Large intestine (tissue), 3 donors: Measurements from ENCODE around the gene BRF1. TPM values are rescaled to one million over a fixed set of nuclear protein-coding genes. Genes with fewer than 3 reads are reported as not detected.

Source experiments
- DNase-seq, 2 donors: peaks; one replicate each; pipeline versions ENCODE4 v3.0.0 to v3.0.0-alpha.2; 2013
- H3K27ac ChIP-seq: one replicate; pipeline ENCODE4 v1.5.1; 2013; ENCODE audit warnings: low read length
- H3K27me3 ChIP-seq: 2 replicates; pipeline ENCODE4 v1.6.1; 2013; ENCODE audit warnings: low read length; ENCODE audit not compliant: control insufficient read depth, insufficient read depth
- H3K36me3 ChIP-seq: 2 replicates; pipeline ENCODE4 v1.6.1; 2013; ENCODE audit warnings: low read length; ENCODE audit not compliant: control insufficient read depth, insufficient read depth
- H3K4me1 ChIP-seq: one replicate; pipeline ENCODE4 v1.6.1; 2013; ENCODE audit warnings: low read length; ENCODE audit not compliant: control insufficient read depth, insufficient read depth
- H3K4me3 ChIP-seq: one replicate; pipeline ENCODE4 v1.5.1; 2013; ENCODE audit warnings: low read length
- H3K9me3 ChIP-seq: one replicate; pipeline ENCODE4 v1.6.1; 2013; ENCODE audit warnings: mild to moderate bottlenecking, low read depth, low read length, moderate library complexity; ENCODE audit not compliant: control insufficient read depth
- WGBS: methylation state at CpG from one replicate; pipeline ENCODE4 v1.1.5; 2013; ENCODE audit warnings: low lambda C conversion rate; ENCODE audit not compliant: insufficient coverage; 5-methylcytosine and 5-hydroxymethylcytosine counted together
- polyA plus RNA-seq: library from polyadenylated mRNA; unstranded; fragments of 120-200 nt; gene quantifications from one replicate; pipeline ENCODE4 v1.2.1, GENCODE V29; 2013

BRF1 gene
- polyA plus RNA-seq, 1 donor, result 21.6 TPM

DNA sequence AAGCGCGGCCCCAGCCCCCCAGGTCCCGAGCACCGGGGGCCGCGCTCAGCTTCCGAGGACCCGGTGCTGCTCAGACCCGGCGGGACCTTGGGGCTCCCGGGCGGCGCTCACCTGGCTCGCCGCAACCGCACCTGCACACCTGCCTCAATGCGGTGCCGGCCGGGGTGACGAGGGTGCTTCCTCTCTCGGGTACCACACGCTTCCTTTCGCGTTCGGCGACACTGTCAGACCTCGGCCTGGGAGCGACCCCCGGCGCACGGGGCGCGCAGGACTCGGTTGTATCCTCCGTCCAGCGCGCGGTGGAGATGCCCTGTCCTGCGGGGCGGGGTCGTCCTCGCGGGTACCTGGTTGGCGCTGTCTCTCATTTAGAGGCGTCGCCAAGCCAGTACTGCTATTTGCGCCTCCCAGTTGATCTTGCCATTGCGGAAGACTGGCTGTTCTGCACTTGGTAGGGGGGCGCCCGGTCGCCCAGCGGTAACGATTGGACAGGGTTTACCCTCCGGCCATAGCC, 14.5 kb upstream of the BRF1 start:
- peak in 1 of 2 donors; percentile 62 for DNase-seq
- peaks cover 22% of the 10 kb centered on the region for H3K4me1 ChIP-seq
- H3K27me3 ChIP-seq, result no peaks in the 10 kb centered on the region
- no peaks in the 10 kb centered on the region for H3K9me3 ChIP-seq
- peak overlapping the region; percentile 64 for H3K4me3 ChIP-seq
- H3K36me3 ChIP-seq, result no peaks in the 10 kb centered on the region
- no peak overlapping the region for H3K27ac ChIP-seq
- WGBS, result no CpG with 5 or more reads among the region's 54 CpGs

DNA sequence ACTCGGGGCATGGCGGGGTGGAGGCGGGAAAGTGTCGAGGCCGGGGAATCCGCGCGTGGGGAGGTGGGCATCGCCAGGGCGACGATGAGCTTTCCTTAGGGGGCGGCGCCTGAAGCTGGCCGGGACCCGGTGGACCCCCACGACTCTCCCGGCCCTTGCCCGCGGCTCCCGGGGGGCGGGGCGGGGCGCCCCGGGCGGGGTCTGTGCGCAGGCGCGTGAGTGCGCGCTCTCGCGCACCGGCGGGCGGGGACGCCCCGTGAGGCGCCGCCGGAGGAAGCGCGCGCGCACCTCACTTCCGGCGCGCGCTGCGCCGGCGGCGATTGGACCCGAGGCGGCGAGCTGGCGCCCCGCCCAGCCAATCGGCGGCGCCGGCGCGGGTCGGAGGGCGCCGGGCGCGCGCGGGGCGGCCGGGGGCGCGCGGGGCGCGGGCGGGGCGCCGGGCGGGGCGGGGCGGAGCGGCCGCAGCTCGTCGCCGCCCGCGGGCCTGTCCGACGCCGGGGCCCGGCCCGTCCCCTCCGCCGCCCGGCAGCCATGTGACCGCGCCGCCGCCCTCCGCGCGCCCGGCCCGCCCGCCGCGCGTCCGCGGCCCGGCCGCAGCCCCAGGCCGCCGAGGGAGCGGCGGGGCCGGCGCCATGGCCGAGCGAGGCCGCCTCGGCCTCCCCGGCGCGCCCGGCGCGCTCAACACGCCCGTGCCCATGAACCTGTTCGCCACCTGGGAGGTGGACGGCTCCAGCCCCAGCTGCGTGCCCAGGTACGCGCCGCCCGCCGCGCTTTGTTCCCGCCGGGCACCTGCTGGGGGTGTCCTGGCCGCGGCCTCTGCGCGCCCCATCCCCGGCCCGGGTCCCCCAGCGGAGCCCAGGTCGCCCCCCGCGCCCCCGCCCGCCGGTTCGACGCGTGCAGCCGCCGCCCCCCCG, 13.7 kb upstream of the BRF1 start, which contains the start of gene PACS2:
Gene PACS2, plus strand, starts transcription at position 462 of the 914 bp plus-strand sequence. Its CDS starts 171 bp downstream, at position 633.
- WGBS, result no CpG with 5 or more reads among the region's 163 CpGs

DNA sequence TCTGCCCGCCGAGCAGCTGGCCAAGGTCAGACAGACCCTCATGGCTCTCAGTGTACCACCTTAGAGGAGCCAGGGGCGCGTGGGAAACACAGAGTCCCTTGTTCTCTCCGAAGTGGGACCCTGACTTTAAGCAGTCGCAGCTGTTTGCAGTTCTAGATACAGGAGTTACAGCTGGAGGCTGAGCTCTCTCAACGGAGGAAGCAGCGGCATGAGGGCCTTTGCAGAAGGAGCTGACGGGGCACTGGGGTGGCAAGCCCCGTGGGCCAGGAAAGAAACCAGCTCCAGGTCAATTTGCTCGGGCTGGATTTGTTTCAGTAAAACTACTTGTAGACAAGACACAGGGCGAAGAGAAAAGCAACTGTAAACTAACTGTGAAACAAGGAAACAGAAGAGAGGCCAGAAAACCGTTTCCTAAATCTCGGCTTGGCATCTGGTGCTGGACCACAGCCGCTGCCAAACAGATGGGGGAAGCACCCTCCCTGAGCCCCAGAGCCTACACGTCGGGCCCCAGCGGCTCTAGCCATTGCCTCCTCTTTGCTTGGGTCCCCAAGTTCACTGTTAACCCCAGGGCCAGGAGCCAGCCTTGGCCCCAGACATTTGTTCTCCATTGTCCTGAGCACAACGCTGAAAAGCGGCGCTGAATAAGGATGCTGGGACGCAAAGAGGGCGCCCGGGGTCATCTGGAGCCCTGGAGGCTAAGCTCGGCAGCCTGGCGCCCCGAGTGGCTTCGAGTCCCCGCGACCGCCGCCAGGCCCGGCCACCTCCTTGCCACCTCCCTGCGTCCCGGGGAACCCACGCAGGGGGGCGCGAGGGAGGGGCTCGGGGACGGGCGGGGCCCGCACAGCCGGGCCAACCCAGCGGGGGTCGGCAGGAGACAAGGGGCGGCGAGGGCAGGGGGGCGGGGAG, 12.8 kb upstream of the BRF1 start:
- Histone ChIP-seq H3K4me1 (peaks cover 22% of the 10 kb centered on the region), H3K4me3 (peak overlapping the region; percentile 42), H3K9me3 (no peaks in the 10 kb centered on the region), H3K27ac (peak overlapping the region; percentile 74), H3K27me3 (no peaks in the 10 kb centered on the region), H3K36me3 (no peaks in the 10 kb centered on the region)
- no peak for DNase-seq
- WGBS, result no CpG with 5 or more reads among the region's 48 CpGs

More for the DNA sequence above, 13.7 kb upstream of the BRF1 start, which contains the start of gene PACS2:
- Histone ChIP-seq H3K9me3 (no peaks in the 10 kb centered on the region), H3K27me3 (no peaks in the 10 kb centered on the region), H3K4me3 (peak within 1 kb of the TSS; percentile 64), H3K36me3 (no peaks in the 10 kb centered on the region), H3K27ac (peak within 1 kb of the TSS; percentile 74), H3K4me1 (peaks cover 22% of the 10 kb centered on the region)
- DNase-seq, result peak; percentile 86 to 87

DNA sequence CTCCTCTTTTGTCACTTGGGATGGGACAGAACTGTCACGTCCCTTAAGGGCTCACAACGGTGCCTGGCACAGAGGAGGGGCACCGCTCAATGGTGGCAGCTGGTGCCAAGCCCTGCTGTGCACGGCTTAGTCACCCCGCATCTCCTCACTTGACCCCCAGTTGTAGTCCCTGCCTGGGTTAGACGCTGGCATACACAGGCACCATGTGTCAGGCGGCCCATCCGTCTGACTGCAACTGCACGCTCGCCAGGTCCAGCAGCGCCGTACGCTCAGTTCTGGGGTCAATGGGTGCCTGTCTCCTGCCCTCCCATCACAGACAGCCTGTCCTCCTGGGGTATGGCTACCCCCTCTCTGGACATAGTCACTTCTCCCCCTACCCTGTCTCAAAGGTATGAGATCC, 12.2 kb upstream of the BRF1 start:
- peaks cover 22% of the 10 kb centered on the region for H3K4me1 ChIP-seq
- no peaks in the 10 kb centered on the region for H3K36me3 ChIP-seq
- no CpG with 5 or more reads among the region's 13 CpGs for WGBS
- H3K27ac ChIP-seq, result peak overlapping the region; percentile 74
- DNase-seq, result no peak
- H3K4me3 ChIP-seq, result no peak overlapping the region
- H3K27me3 ChIP-seq, result no peaks in the 10 kb centered on the region
- H3K9me3 ChIP-seq, result no peaks in the 10 kb centered on the region

DNA sequence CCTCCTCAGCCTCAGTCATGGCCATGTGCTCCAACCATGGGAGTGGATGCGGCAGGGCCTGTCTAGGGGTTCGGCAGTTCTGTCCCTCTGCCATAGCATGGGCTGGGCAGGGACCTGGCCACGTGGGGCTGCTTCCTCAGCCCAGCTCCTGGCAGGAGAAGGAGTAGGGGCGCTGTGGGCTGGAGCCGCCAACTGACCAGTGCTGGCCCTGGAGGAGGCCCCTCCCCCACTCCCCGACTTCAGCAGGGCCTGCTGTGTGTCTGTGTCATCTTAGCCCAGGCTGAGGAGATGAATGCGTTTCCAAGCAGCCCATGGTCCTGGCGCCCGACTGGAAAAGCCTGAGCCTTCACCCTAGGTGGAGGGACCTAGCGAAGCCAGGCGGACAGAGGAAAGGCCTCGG, 11.0 kb upstream of the BRF1 start:
- WGBS, result 75% methylated on average over 4 of the region's 12 CpGs
- no peaks in the 10 kb centered on the region for H3K9me3 ChIP-seq
- H3K4me3 ChIP-seq, result no peak overlapping the region
- H3K4me1 ChIP-seq, result peaks cover 20% of the 10 kb centered on the region
- no peaks in the 10 kb centered on the region for H3K36me3 ChIP-seq
- no peak overlapping the region for H3K27ac ChIP-seq
- H3K27me3 ChIP-seq, result no peaks in the 10 kb centered on the region
- DNase-seq, result no peak

DNA sequence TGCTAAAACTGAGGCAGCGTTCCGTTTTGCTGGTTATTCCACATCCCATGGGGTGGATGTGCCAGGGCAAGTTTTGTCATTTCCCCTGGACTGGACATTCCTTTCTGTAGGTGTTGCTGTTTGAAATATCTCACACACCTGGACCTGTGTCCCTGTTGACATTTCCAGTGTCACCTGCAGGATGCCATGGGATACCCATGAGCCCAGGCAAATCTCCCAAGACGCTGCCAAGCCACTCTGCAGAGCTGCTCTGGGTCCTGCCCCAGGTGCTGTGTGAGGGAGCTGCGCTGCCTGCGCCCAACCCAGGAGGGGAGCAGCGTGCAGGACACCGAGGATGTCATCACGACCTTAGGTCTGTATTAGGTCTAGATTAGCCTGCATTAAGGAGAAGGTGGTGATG, 8.6 kb upstream of the BRF1 start:
- DNase-seq, result no peak
- WGBS, result no CpG with 5 or more reads among the region's 8 CpGs
- H3K27ac ChIP-seq, result no peak overlapping the region

DNA sequence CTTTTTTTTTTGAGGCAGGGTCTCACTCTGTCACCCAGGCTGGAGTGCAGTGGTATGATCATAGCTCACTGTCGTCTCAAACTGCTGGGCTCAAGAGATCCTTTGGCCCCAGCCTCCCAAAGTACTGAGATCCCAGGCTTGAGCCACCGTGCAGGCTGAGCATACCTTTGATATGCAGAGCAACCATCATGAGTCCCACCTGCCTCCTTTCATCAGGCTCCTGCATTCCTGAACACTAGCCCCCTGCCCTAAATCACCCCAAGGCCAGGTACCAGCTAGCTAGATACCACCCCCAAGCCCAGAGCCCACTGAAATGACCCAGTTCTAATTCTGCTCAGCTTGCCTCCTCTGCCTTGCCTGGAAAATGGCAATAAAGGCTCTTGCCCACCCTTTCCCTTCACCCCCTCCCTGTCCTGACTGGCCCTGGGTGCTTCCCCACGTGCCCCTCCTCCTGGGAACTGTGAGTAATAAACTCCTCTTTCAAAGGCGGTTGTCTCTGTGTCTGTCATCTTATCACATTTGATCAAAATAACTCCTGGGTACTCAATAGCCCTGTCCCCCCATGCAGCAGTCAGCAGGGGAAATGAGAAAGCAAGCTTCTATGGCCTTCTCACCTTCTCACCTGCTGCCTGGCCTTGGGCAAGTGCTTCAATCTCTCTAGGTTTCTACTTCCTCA, 6.4 kb upstream of the BRF1 start:
- no peak for DNase-seq
- WGBS, result no CpG with 5 or more reads among the region's 4 CpGs
- no peak overlapping the region for H3K27ac ChIP-seq
- no peaks in the 10 kb centered on the region for H3K27me3 ChIP-seq
- no peaks in the 10 kb centered on the region for H3K36me3 ChIP-seq
- no peak overlapping the region for H3K4me3 ChIP-seq
- peaks cover 12% of the 10 kb centered on the region for H3K4me1 ChIP-seq
- no peaks in the 10 kb centered on the region for H3K9me3 ChIP-seq

More for the DNA sequence above, 8.6 kb upstream of the BRF1 start:
- H3K4me1 ChIP-seq, result peaks cover 18% of the 10 kb centered on the region
- H3K27me3 ChIP-seq, result no peaks in the 10 kb centered on the region
- H3K36me3 ChIP-seq, result no peaks in the 10 kb centered on the region
- no peak overlapping the region for H3K4me3 ChIP-seq
- H3K9me3 ChIP-seq, result no peaks in the 10 kb centered on the region

DNA sequence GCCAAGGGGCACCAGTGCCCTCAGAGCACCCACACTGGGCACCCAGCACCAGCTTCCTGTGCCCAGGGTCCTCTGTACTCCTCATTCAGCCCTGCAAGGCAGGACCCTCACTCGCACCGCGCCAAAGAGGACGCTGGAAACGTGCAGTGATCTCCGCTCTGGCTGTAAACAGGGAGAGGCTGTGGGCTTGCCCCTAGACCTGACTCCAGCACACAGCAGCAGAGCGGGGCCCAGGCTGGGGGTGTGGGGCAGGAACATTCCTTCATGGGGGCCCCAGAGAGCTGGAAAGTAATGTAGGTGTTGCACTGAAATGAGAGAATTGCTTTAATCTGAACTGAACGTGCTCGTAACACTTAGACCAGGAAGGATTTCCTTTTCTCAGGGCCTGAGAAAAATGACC, 5.0 kb upstream of the BRF1 start:
- peak; percentile 35 to 61 for DNase-seq

DNA sequence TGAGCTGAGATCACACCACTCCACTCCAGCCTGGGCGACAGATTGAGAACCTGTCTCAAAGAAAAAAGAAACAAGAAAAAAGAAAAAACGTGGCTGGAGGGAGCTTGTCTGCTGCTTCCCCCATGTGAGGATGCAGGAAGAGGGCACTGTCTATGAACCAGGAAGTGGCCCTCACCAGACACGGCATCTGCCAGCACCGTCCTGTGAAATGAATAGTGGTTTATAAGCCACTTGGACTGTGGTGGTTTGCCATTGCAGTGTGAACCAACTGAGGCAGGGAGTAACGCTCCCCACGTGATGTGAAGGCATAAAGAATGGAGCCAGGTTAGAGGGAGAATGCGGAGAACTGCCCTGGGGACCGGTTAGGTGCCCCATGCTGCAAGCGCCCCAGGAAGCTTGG, 4.5 kb upstream of the BRF1 start:
- no peak overlapping the region for H3K4me3 ChIP-seq
- H3K9me3 ChIP-seq, result no peaks in the 10 kb centered on the region
- H3K36me3 ChIP-seq, result no peaks in the 10 kb centered on the region
- DNase-seq, result no peak
- H3K27me3 ChIP-seq, result no peaks in the 10 kb centered on the region
- H3K27ac ChIP-seq, result peak overlapping the region; percentile 27
- peaks cover 15% of the 10 kb centered on the region for H3K4me1 ChIP-seq
- WGBS, result 60% methylated on average over 1 of the region's 9 CpGs

More for the DNA sequence above, 5.0 kb upstream of the BRF1 start:
- Histone ChIP-seq H3K27ac (peak overlapping the region; percentile 27), H3K9me3 (no peaks in the 10 kb centered on the region), H3K4me3 (no peak overlapping the region), H3K4me1 (peaks cover 15% of the 10 kb centered on the region), H3K27me3 (no peaks in the 10 kb centered on the region), H3K36me3 (no peaks in the 10 kb centered on the region)
- WGBS, result no CpG with 5 or more reads among the region's 9 CpGs
